ENCODE measurements around the gene TMEM238L.

TMEM238L gene, protein sequence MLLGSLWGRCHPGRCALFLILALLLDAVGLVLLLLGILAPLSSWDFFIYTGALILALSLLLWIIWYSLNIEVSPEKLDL

DNA sequence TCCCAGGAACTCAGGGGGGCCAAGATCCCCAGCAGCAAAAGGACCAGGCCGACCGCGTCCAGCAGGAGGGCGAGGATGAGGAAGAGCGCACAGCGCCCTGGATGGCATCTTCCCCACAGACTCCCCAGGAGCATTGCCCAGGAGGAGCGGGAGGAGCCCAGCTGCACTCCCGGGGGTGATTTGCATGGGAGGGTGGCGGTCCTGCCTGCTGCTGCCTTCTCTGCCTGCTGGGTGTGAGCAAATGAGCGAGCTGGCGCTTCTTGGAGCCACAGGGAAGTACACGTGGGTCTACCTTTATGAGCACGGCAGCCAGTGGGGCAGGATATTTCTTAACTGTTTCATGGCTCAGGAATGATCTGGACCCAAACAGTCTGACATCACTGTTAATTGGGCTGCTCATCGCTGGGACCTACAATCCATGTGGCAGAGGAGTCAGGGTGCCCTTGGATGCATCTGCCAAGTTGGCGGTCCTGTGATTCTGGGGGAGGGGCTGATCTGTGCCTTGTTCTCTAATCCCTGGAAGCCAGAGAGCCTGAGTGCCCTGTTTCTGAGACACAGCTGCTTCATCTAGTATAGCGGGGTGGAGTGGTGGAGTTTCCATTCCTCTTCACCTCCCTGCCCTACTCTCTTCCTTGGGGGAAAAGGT lies at the start of gene TMEM238L:
TMEM238L (minus strand) TSS at position 270 of the 646 bp plus-strand sequence; CDS start at position 134, 136 bp downstream.
- in situ Hi-C loops (cut with HindIII; ENCODE audit: low sequenced_read_pairs), result no loop called here

DNA sequence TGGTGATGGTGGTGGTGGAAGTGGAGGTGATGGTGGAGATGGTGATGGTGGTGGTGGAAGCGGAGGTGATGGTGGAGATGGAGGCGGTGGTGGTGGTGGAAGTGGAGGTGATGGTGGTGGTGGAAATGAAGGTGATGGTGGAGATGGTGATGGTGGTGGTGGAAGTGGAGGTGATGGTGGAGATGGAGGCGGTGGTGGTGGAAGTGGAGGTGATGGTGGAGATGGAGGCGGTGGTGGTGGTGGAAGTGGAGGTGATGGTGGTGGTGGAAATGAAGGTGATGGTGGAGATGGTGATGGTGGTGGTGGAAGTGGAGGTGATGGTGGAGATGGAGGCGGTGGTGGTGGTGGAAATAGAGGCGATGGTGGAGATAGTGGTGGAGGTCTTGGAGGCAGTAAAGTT lies 42.7 kb upstream of the TMEM238L start:
- in situ Hi-C loops (cut with HindIII; ENCODE audit: low sequenced_read_pairs), result loop anchor here (25.0 kb wide), 1 partner anchor 109 kb away; the partner anchor contains the start of gene TMEM220

DNA sequence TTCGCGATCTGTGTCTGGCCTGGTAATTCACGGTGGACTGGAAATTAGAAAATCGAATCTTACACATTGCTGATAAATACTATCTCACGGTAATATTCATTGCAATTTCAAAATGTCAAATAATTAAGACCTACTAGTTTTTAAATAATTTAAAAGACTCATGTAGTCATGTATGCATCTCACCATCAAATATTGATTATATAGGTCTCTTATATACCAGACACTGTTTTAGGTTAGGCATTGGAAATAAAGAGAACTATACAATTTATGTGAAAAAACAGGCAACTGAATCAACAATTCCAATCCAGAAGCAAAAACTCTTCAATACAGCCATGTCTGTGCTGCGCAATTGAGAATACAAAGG lies 41.5 kb upstream of the TMEM238L start:
- in situ Hi-C loops (cut with HindIII; ENCODE audit: low sequenced_read_pairs), result loop anchor here (25.0 kb wide), 1 partner anchor 108 kb away; the partner anchor contains the start of gene TMEM220

DNA sequence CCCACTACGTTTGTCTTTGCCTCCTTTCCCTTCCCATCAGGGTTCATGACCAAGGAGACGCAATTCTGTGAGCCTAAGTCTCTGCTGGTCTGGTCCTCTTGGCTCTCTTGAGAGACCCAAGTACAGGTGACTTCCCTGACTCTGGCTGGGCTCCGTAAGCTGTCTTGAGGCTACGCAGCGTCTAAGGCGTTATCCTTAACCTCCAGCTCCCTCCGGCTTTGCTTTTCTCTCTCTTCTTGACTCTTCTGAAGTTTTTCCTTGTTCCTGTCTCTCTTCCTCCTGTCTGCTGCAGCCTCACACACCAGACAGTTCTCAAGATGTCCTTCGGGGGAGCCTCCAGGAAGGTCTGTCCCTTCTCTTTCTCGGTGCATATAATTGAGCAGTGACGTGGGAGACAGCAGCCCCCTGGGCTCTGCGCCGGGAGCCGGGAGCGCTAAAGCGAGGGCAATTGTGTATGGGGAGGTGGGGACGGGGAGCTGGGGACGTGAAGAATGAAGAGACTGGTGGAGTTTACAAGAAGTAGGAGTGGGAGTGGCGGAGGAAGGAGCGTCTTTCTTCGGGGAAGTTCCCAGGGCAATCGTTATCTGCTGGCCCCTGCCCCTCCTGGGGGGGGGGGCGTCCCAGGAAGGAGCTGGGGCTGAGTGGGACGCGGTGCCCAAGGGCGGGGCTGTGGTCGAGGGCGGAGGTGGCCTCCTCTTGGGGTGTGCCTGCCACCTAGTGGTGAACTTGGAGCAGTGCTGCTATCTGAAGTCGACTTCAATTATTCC lies 40.9 kb upstream of the TMEM238L start:
- in situ Hi-C loops (cut with HindIII; ENCODE audit: low sequenced_read_pairs), result loop anchor here (25.0 kb wide), 1 partner anchor 108 kb away; the partner anchor contains the start of gene TMEM220

DNA sequence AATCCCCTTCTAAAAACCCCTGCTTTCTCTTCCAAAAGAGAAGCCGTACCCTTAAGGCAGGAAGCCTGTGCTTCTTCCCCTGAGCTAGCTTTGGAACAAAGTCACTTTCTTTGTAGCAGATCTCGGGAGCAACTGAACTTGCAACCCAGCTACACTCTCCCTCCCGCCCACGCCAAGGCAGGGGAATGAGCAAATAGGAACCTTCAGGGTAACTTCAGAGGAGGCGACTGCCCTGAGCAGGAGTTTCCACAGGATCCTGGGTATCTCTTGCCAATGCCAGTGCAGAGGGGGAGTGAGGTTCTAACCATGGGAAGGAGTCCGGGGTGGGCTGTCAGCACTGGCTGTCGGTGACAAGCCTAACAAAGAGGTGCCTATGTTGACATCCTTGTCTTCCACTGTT lies 39.9 kb upstream of the TMEM238L start:
- in situ Hi-C loops (cut with HindIII; ENCODE audit: low sequenced_read_pairs), result loop anchor here (25.0 kb wide), 1 partner anchor 107 kb away; the partner anchor contains the start of gene TMEM220

DNA sequence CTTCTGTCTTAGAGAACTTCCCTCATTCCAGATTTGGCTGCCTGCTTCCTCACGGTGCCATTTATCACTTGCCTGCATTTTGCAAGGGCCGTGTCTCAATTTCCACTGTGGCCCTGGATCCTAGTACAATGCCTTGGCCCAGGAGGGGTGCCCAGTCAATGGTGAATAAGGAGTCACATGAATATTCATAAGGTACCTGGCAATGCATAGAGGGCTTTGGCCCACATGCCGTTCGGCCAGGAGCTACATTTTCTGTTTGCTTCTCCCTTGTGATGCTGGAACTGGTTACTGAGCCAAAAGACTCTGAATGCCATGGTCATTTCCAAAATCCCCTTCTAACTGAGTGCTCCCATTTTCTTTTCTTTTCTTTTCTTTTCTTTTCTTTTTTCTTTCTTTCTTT lies 38.8 kb upstream of the TMEM238L start:
- in situ Hi-C loops (cut with HindIII; ENCODE audit: low sequenced_read_pairs), result loop anchor here (25.0 kb wide), 1 partner anchor 105 kb away; the partner anchor contains the start of gene TMEM220

DNA sequence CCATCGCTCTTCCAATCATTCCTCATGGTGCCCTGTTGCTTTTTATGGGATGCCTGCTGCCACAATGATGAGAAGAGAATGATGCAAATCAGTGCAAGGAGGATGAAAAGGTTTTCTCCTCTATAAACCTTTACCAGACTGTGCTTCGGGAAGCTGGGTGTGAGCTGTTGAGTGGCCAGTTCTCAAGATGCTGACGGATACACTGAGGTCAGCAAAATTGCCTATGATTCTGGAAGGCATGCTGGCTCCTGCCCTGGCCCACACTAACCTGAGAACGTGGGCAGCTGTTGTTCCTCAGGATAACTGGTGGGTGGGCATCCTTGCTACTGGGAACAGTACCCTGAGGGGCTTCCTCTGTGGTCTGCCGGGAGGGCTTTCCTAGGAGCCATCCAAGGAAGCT lies 34.8 kb upstream of the TMEM238L start:
- in situ Hi-C loops (cut with HindIII; ENCODE audit: low sequenced_read_pairs), result loop anchor here (25.0 kb wide), 1 partner anchor 101 kb away; the partner anchor contains the start of gene TMEM220

DNA sequence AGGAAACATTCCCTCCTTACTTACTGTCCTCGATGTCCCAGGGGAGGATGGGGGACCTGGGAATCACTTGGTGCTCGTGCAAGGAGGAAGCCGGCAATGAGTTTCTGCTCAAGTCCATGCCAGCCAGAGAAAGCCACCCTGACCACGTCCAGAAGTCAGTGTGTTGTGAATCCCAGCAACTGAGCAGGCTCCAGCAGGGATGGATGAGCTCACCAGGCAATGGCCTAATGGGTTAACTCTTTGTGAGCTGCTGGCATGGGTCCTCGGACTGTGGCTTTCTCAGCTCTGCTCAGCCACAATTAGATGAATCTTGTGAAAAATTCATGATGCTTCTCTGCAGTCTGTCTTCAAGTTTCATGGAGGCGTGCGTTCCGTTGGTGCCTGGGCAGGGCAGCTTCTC lies 34.0 kb upstream of the TMEM238L start, which contains the start of gene PIRT:
PIRT (minus strand) TSS at position 167 of the 400 bp plus-strand sequence. CDS start 12,442 bp downstream, outside the sequence.
- in situ Hi-C loops (cut with HindIII; ENCODE audit: low sequenced_read_pairs), result loop anchor here (25.0 kb wide), 1 partner anchor 101 kb away; the partner anchor contains the start of gene TMEM220

DNA sequence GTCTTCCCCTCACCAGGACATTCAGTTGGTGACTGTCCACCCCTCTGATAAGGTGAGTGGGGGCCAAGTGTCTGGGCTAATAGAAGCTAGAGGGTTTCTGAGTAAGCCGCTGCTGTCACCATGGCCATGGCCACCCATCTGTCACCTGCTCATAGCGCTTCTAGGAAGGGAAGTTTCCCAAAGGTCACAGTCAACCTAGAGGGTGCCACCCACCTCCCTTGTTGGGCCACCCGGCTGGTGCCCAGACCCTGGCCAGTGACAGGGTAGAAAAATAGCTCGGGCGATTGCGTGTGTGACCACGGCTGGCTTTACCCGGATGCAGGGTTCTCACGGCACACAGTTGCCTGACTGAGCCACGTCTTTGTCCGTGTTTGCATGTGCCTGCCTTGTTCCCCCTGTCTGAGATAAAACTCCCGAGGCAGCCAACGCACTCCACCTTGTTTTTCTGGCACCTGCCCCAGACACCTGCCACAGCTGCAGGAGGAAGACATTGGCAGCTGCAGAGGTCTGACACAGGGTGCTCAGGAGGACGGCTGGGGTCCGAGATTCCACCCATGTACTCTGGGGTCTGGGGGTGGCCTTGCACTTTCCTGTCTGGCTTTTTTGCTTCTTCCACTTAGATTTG lies 33.2 kb upstream of the TMEM238L start:
- in situ Hi-C loops (cut with HindIII; ENCODE audit: low sequenced_read_pairs), result loop anchor here (25.0 kb wide), 1 partner anchor 100 kb away; the partner anchor contains the start of gene TMEM220

DNA sequence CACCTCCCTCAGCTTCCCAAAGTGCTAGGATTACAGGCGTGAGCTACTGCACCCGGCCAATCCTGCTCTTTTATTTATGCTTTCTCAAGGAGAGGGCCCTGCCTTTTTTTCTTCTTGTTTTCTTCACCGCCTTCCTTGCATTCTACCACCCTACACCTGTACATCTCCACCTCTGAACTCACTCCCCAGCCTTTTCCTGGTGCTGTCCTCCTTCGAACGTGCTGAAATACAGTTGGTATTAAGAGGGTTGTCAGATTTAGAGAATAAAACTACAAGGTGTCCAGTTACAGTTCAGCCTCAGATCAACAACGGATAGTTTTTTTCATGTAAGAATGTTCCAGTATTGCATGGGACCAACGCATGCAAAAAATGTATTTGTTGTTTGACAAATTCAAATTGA lies 32.2 kb upstream of the TMEM238L start:
- in situ Hi-C loops (cut with HindIII; ENCODE audit: low sequenced_read_pairs), result loop anchor here (25.0 kb wide), 1 partner anchor 99 kb away; the partner anchor contains the start of gene TMEM220

DNA sequence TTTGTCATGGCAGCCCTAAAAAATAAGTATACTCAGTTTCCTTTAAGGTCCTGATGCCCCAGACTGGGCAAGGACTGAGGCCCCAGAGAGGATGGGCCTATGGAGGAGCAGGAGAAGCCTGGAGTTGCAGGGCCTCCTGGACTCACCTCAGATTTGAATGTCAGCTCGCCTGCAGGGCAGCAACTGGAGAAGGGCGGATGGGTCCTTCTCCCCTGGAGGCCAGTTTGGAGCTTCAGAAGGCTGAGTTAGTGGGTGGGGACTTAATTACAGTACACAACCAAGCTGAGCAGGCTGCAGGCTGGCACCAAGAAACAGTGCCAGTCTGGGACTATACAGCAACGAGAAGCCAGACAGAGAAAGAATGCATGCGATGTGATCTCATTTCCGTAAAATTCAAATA lies 27.8 kb upstream of the TMEM238L start:
- in situ Hi-C loops (cut with HindIII; ENCODE audit: low sequenced_read_pairs), result loop anchor here (25.0 kb wide), 1 partner anchor 94 kb away; the partner anchor contains the start of gene TMEM220

DNA sequence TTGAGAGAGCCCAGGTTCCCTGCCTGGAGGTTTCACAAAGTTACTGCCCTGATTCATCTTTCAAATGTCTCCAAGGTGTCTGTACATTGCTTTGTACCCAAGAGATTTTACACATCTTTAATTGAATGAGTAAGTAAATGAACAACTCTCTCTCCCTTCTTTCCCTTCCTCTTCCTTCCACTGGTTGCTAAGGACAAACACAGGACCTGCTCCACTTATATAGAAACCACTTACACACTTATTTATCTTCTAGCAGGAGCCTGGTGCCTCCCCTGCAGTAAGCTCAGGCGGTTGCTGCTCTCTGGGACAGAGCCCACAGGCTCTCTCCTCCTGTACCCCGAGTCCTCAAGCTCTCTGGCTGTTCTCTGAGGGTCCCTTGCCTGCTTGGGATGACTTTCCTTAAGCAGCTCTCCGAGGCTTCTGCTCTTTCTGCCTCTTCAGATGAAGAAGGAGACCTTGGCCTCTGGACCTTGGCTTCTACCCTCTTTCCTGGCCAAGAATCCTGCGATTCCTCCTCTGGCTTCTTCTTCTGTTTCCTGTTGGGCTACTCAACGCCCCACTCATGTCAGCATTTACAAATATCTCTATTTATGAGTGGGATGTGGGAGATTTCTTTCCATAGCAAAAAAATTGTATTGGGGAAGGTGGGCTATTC lies 24.1 kb upstream of the TMEM238L start:
- in situ Hi-C loops (cut with HindIII; ENCODE audit: low sequenced_read_pairs), result loop anchor here (25.0 kb wide), 1 partner anchor 91 kb away; the partner anchor contains the start of gene TMEM220

DNA sequence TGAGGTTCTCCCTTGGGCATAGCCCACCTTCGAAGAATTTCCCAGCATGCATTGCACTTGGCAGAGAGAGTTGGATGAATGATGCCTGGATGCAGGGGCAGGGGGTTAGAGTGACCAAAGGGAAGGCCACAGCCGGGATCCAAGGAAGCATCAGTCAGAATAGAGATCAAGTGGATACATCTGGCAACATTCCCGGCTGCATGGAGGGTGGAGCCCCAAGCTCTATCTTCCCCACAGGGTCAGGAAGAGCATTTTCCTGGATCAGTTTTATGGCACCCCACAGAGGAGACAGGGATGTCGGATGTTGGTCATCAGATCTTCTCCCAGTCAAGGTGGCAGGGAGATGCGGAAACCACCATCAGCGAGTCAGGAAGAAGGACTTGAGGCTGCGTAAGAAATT lies 21.0 kb upstream of the TMEM238L start:
- in situ Hi-C loops (cut with HindIII; ENCODE audit: low sequenced_read_pairs), result loop anchor here (25.0 kb wide), 1 partner anchor 88 kb away; the partner anchor contains the start of gene TMEM220

DNA sequence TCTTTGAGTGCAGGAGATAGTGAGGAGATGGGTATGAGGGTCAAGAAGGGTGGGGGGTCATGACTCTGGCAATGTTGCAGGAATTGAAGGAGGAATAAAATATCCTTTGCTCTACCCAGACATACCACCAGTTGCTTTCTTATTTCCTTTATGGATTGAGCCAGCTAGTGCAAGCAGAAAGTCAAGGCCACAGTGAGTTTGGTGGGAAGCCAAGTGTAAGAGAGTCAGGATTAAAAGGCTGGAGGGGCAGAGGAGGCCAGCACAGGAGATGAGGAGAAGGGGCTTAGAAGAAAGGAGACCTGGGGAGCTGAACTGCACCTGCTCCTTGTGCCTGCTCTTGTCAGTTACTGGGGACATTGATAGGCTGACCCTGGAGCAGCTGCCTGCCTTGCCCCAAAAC lies 17.9 kb upstream of the TMEM238L start:
- in situ Hi-C loops (cut with HindIII; ENCODE audit: low sequenced_read_pairs), result no loop called here

DNA sequence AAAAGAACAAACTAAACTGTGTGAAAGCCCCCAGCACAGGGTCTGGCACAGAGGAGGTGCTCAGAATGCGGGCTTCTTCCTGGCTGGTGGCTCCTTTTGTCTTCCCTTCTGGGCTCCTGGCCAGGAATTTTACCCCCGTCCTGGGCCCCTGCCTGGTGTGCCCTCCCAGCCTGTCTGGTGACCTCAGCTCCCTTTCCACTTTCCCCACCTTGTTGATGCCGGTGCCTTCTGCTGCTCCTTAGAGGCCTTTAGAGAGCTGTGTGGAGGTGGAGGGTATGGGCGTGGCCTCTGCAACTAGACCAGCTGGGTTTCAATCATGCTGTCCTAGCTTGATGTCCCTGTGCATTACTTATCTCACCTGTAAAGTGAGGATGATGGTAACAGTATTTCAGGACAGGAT lies 17.2 kb upstream of the TMEM238L start:
- in situ Hi-C loops (cut with HindIII; ENCODE audit: low sequenced_read_pairs), result no loop called here

DNA sequence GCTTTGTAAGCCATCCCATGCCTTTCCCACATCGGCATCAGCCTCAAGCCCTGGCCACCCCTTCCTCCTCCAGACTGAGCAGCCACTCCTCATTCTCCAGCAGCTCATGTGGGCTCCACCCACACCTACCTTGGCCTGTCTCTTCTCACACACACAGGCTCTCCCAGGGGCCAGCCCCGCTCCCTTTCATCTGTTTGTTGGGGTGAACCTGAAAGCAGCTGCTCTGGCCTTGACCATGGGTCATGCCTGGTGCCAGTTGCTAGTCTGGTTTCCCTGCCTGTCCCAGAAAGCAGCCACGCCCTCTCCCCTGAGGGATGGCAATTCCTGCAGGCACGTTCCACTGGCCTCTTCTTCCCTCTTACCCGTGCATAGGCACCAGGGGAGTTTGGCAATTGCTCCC lies 11.4 kb upstream of the TMEM238L start:
- in situ Hi-C loops (cut with HindIII; ENCODE audit: low sequenced_read_pairs), result no loop called here

DNA sequence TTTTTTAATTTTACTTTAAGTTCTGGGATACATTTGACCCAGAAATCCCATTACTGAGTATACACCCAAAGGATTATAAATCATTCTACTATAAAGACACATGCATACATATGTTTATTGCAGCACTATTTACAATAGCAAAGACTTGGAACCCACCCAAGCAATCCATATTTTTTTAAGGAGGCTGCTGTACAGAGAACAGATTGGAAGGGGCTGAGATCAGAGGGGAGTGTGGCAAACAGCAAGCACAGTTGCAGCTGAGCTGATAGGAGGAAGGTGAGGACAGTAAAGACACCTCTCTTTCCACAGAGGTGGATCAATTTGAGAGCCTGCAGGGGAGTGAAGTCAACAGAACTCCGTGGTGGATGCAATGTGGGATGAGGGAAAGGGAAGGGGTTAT lies 10.2 kb upstream of the TMEM238L start:
- in situ Hi-C loops (cut with HindIII; ENCODE audit: low sequenced_read_pairs), result no loop called here

DNA sequence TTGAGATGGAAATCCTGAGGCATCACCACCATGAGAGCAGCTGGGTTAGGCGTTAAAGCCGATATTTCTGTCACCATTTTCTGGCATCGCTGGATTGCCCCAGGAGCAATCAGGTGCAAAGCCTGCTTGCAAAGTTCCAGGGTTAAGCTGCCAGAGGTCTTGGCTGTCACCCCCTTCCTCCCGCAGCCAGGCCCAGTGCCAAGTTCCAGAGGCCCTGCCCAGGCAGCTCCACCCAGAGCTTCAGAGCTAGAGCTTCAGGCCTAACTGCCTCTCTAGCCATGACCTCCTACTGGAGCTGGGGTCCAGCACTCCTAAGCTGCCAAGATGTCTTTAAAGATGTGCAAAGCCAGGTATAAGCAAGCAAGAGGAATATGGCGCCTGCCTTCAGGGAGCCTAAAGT lies 8.8 kb upstream of the TMEM238L start:
- in situ Hi-C loops (cut with HindIII; ENCODE audit: low sequenced_read_pairs), result no loop called here

DNA sequence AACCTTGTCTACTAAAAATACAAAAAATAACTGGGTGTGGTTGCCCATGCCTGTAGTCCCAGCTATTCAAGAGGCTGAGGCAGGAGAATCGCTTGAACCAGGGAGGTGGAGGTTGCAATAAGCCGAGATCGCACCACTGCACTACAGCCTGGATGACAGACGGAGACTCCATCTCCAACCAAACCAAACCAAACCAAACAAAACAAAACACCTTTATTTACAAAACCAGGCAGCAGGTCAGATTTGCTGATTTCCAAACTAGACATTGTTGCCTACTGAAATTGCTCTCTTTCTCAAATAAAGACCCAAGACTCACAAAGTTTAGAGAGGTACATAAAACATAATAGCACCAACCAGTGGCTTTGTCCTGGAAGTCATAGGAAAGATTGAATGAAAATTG lies 5.7 kb upstream of the TMEM238L start:
- in situ Hi-C loops (cut with HindIII; ENCODE audit: low sequenced_read_pairs), result no loop called here

DNA sequence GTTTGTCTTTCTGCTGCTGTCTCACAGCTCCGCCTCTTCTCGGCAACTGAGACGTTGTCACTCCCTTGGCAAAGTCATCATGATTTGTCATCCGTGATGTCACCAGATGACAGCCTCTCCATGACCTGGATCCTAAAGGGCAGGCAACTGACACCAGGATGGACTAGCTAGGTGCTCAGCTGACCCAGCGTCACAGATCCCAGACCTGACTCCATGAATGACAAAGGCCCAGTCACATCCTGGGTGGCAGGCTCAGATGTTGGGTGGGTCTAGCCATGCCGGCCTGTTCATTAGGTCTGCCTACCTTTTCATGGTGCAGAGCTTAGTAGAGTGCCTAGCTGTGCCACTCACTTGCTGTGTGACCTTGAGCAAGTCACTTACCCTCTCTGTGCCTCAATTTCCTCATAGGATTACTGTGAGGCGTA lies 3.8 kb upstream of the TMEM238L start:
- in situ Hi-C loops (cut with HindIII; ENCODE audit: low sequenced_read_pairs), result no loop called here
